Activated CD8-positive, alpha-beta memory T cell treated with anti-CD3 and anti-CD28 coated beads, Interleukin-2, amount 10 ng/mL, durations not matched to agents 7 days and 5 days (primary cell): ENCODE results near the gene TMEM80. TPM values are rescaled to one million over a fixed set of nuclear protein-coding genes. Genes with fewer than 3 reads are reported as not detected.

Experiments used
- ATAC-seq: fragments of 150-1000 bp; cut with Tn5 transposase; one replicate; pipeline ENCODE4 v1.10.0; 2021; ENCODE audit warnings: moderate library complexity
- CTCF ChIA-PET: fragments of 350-600 bp; sonication (Branson Sonifier 250); formaldehyde crosslinking; loops from one replicate; lab custom pipeline; 2021; ENCODE audit warnings: antibody characterized with exemption; lab: Charles Lee
- DNase-seq: peaks from one replicate; pipeline ENCODE4 v3.0.0-alpha.2; 2020
- H3K27ac Mint-ChIP-seq: one replicate; pipeline ENCODE4 v1.8.0; 2021; ENCODE audit warnings: mild to moderate bottlenecking, mixed read lengths
- H3K27me3 Mint-ChIP-seq: one replicate; pipeline ENCODE4 v1.8.0; 2021; ENCODE audit warnings: mixed read lengths
- H3K36me3 Mint-ChIP-seq: one replicate; pipeline ENCODE4 v1.8.0; 2021; ENCODE audit warnings: mild to moderate bottlenecking, mixed read lengths
- H3K4me1 Mint-ChIP-seq: one replicate; pipeline ENCODE4 v1.8.0; 2021; ENCODE audit warnings: mixed read lengths
- H3K4me3 Mint-ChIP-seq: one replicate; pipeline ENCODE4 v1.8.0; 2021; ENCODE audit warnings: mild to moderate bottlenecking, moderate library complexity, mixed read lengths
- H3K9me3 Mint-ChIP-seq: one replicate; pipeline ENCODE4 v1.8.0; 2022; ENCODE audit warnings: low read depth, mixed read lengths
- total RNA-seq, 2 experiments: library from RNA; stranded (reverse); gene quantifications; one replicate each; pipeline ENCODE4 v1.2.3, GENCODE V29; 2021

Gene TMEM80
- total RNA-seq, 2 experiments from 2014 or later = 23.5 to 26.0 TPM

GRCh38 chr11:722346-722811 lies 26.8 kb downstream of the TMEM80 start:
- no peaks in the 10 kb centered on the region for H3K36me3 Mint-ChIP-seq
- H3K4me3 Mint-ChIP-seq = no peak overlapping the region
- peaks cover 23% of the 10 kb centered on the region for H3K4me1 Mint-ChIP-seq
- H3K27me3 Mint-ChIP-seq = peaks cover 23% of the 10 kb centered on the region
- H3K9me3 Mint-ChIP-seq = no peaks in the 10 kb centered on the region
- no peak overlapping the region for H3K27ac Mint-ChIP-seq
- ATAC-seq (no peak), DNase-seq (no peak)
- CTCF ChIA-PET = interaction anchor here (0.8 to 10.1 kb wide), 16 partner anchors 10 to 471 kb away, joined by 3 to 150 read pairs (median 4); partner anchors contain the start of genes DEAF1, HRAS and TMEM80

- peak overlapping the region; percentile 46 for H3K27ac Mint-ChIP-seq
- peak; percentile 15 for ATAC-seq
Measured at GRCh38 chr11:723120-723883, 27.7 kb downstream of the TMEM80 start.

GRCh38 chr11:724049-724777 lies 28.6 kb downstream of the TMEM80 start:
- Mint-ChIP-seq H3K27ac (no peak overlapping the region), H3K27me3 (peaks cover 19% of the 10 kb centered on the region), H3K36me3 (no peaks in the 10 kb centered on the region), H3K4me3 (no peak overlapping the region), H3K9me3 (no peaks in the 10 kb centered on the region), H3K4me1 (peaks cover 25% of the 10 kb centered on the region)
- CTCF ChIA-PET = interaction anchor here (0.6 to 10.1 kb wide), 13 partner anchors 12 to 473 kb away, joined by 3 to 150 read pairs (median 5); partner anchors contain the start of genes DEAF1, IRF7, TALDO1 and TMEM80
- ATAC-seq = no peak
- DNase-seq = no peak

More at GRCh38 chr11:723120-723883, 27.7 kb downstream of the TMEM80 start:
- Mint-ChIP-seq H3K36me3 (no peaks in the 10 kb centered on the region), H3K4me3 (peak overlapping the region; percentile 58), H3K27me3 (peaks cover 21% of the 10 kb centered on the region), H3K4me1 (peaks cover 25% of the 10 kb centered on the region), H3K9me3 (no peaks in the 10 kb centered on the region)
- CTCF ChIA-PET = interaction anchor here (0.6 to 10.1 kb wide), 19 partner anchors 11 to 472 kb away, joined by 3 to 150 read pairs (median 5); partner anchors contain the start of genes DEAF1, HRAS, IRF7 and TALDO1
- DNase-seq = peak; percentile 74

GRCh38 chr11:724778-725386 lies 29.3 kb downstream of the TMEM80 start:
- Mint-ChIP-seq H3K36me3 (no peaks in the 10 kb centered on the region), H3K27me3 (peaks cover 14% of the 10 kb centered on the region), H3K4me3 (peak overlapping the region; percentile 64), H3K27ac (peak overlapping the region; percentile 40), H3K4me1 (peaks cover 25% of the 10 kb centered on the region), H3K9me3 (no peaks in the 10 kb centered on the region)
- ATAC-seq = no peak
- CTCF ChIA-PET = interaction anchor here (0.9 to 10.1 kb wide), 10 partner anchors 13 to 206 kb away, joined by 3 to 150 read pairs (median 5); partner anchors contain the start of genes DEAF1 and TMEM80
- DNase-seq = no peak

- peak; percentile 32 for ATAC-seq
- peak overlapping the region; percentile 64 for H3K4me3 Mint-ChIP-seq
- DNase-seq = no peak
- H3K4me1 Mint-ChIP-seq = peaks cover 23% of the 10 kb centered on the region
- CTCF ChIA-PET = interaction anchor here (0.7 to 10.1 kb wide), 29 partner anchors 13 to 420 kb away, joined by 3 to 150 read pairs (median 4); partner anchors contain the start of genes DEAF1, LMNTD2, TALDO1 and TMEM80
- no peaks in the 10 kb centered on the region for H3K36me3 Mint-ChIP-seq
- H3K27ac Mint-ChIP-seq = no peak overlapping the region
- no peaks in the 10 kb centered on the region for H3K9me3 Mint-ChIP-seq
- H3K27me3 Mint-ChIP-seq = peaks cover 11% of the 10 kb centered on the region
Measured at GRCh38 chr11:725624-726202, 30.1 kb downstream of the TMEM80 start.

GRCh38 chr11:726278-727220 lies 30.9 kb downstream of the TMEM80 start:
- CTCF ChIA-PET = interaction anchor here (0.7 to 10.1 kb wide), 37 partner anchors 12 to 421 kb away, joined by 3 to 150 read pairs (median 4); partner anchors contain the start of genes CEND1, DEAF1, HRAS and LMNTD2
- Mint-ChIP-seq H3K27ac (peak overlapping the region; percentile 40), H3K9me3 (no peaks in the 10 kb centered on the region), H3K36me3 (no peaks in the 10 kb centered on the region), H3K4me3 (peak overlapping the region; percentile 59), H3K4me1 (peaks cover 21% of the 10 kb centered on the region), H3K27me3 (peaks cover 8% of the 10 kb centered on the region)
- DNase-seq (peak; percentile 76), ATAC-seq (peak; percentile 69)

- DNase-seq = no peak
- H3K4me3 Mint-ChIP-seq = no peak overlapping the region
- H3K27me3 Mint-ChIP-seq = peaks cover 7% of the 10 kb centered on the region
- CTCF ChIA-PET = interaction anchor here (0.8 to 10.1 kb wide), 18 partner anchors 11 to 192 kb away, joined by 3 to 150 read pairs (median 5); partner anchors contain the start of genes CEND1, DEAF1, HRAS and LMNTD2
- no peak overlapping the region for H3K27ac Mint-ChIP-seq
- no peaks in the 10 kb centered on the region for H3K36me3 Mint-ChIP-seq
- no peaks in the 10 kb centered on the region for H3K9me3 Mint-ChIP-seq
- peaks cover 17% of the 10 kb centered on the region for H3K4me1 Mint-ChIP-seq
- no peak for ATAC-seq
Measured at GRCh38 chr11:727281-727701, 31.7 kb downstream of the TMEM80 start.

GRCh38 chr11:727859-728748 lies 32.5 kb downstream of the TMEM80 start:
- Mint-ChIP-seq H3K9me3 (no peaks in the 10 kb centered on the region), H3K4me3 (no peak overlapping the region), H3K4me1 (peaks cover 14% of the 10 kb centered on the region), H3K36me3 (no peaks in the 10 kb centered on the region), H3K27me3 (peaks cover 6% of the 10 kb centered on the region), H3K27ac (no peak overlapping the region)
- peak; percentile 69 for ATAC-seq
- peak; percentile 87 for DNase-seq
- CTCF ChIA-PET = interaction anchor here (0.8 to 10.1 kb wide), 17 partner anchors 11 to 193 kb away, joined by 3 to 150 read pairs (median 6); partner anchors contain the start of genes CEND1, DEAF1, HRAS and LMNTD2

- Mint-ChIP-seq H3K36me3 (no peaks in the 10 kb centered on the region), H3K9me3 (no peaks in the 10 kb centered on the region), H3K27me3 (peaks cover 3% of the 10 kb centered on the region), H3K4me3 (no peak overlapping the region), H3K27ac (no peak overlapping the region), H3K4me1 (peaks cover 10% of the 10 kb centered on the region)
- no peak for DNase-seq
- ATAC-seq = no peak
- CTCF ChIA-PET = interaction anchor here (0.8 to 10.1 kb wide), 8 partner anchors 10 to 194 kb away, joined by 3 to 150 read pairs (median 20); partner anchors contain the start of genes DEAF1, HRAS, TALDO1 and TMEM80
Measured at GRCh38 chr11:728901-729491, 33.4 kb downstream of the TMEM80 start.

GRCh38 chr11:729492-730074 lies 34.0 kb downstream of the TMEM80 start:
- ATAC-seq = no peak
- Mint-ChIP-seq H3K27ac (no peak overlapping the region), H3K4me3 (no peak overlapping the region)

More at GRCh38 chr11:729492-730074, 34.0 kb downstream of the TMEM80 start:
- Mint-ChIP-seq H3K4me1 (peaks cover 10% of the 10 kb centered on the region), H3K27me3 (peaks cover 3% of the 10 kb centered on the region), H3K9me3 (no peaks in the 10 kb centered on the region), H3K36me3 (no peaks in the 10 kb centered on the region)
- CTCF ChIA-PET = interaction anchor here (0.8 to 8.8 kb wide), 6 partner anchors 9 to 175 kb away, joined by 3 to 104 read pairs (median 17); partner anchors contain the start of genes DEAF1, GATD1, TALDO1 and TMEM80
- no peak for DNase-seq
